Osteoblast (primary cell): ENCODE measurements around the gene C5orf15. TPM values are rescaled to one million over a fixed set of nuclear protein-coding genes. Genes with fewer than 3 reads are reported as not detected.
"Not testable (repeated sequence)": the region's sequence is repeated elsewhere in the genome, so short reads cannot be mapped to it uniquely, and the experiment has no call there.

Experiments
- DNase-seq: peaks from one replicate; pipeline ENCODE4 v3.0.0; 2011; ENCODE audit warnings: low spot score, mixed read lengths; ENCODE audit not compliant: insufficient read length; ENCODE audit errors: missing footprints
- H2AFZ ChIP-seq: 2 replicates; pipeline ENCODE4 v1.6.0; 2011; ENCODE audit warnings: mild to moderate bottlenecking, low read length
- H3K27ac ChIP-seq: 2 replicates; pipeline ENCODE4 v1.5.1; 2011; ENCODE audit warnings: mild to moderate bottlenecking, low read depth, low read length, moderate library complexity
- H3K27me3 ChIP-seq: 2 replicates; pipeline ENCODE4 v1.6.0; 2012; ENCODE audit warnings: mild to moderate bottlenecking, control low read depth, inconsistent platforms, low read length, moderate library complexity; ENCODE audit not compliant: insufficient read depth
- H3K36me3 ChIP-seq: 2 replicates; pipeline ENCODE4 v1.5.1; 2011; ENCODE audit warnings: mild to moderate bottlenecking, low read length, control low read depth, moderate library complexity; ENCODE audit not compliant: insufficient read depth
- H3K4me1 ChIP-seq: 2 replicates; pipeline ENCODE4 v1.5.1; 2011; ENCODE audit warnings: mild to moderate bottlenecking, low read length, control low read depth, moderate library complexity; ENCODE audit not compliant: insufficient read depth
- H3K4me2 ChIP-seq: 2 replicates; pipeline ENCODE4 v1.6.0; 2011; ENCODE audit warnings: mild to moderate bottlenecking, low read length; ENCODE audit not compliant: insufficient read depth
- H3K4me3 ChIP-seq: fragments of 200-600 bp; sonication (generic); 3 replicates; pipeline ENCODE4 v1.5.1; 2012; ENCODE audit warnings: mild to moderate bottlenecking, low read length, inconsistent platforms; ENCODE audit not compliant: insufficient read depth
- H3K79me2 ChIP-seq: 2 replicates; pipeline ENCODE4 v1.6.0; 2012; ENCODE audit warnings: mild to moderate bottlenecking, low read length, control low read depth, inconsistent platforms; ENCODE audit not compliant: insufficient read depth
- H3K9me3 ChIP-seq: 2 replicates; pipeline ENCODE4 v1.5.1; 2011; ENCODE audit warnings: low read depth, low read length, control low read depth
- H4K20me1 ChIP-seq: 2 replicates; pipeline ENCODE4 v1.6.0; 2012; ENCODE audit warnings: mild to moderate bottlenecking, low read length, control low read depth; ENCODE audit not compliant: insufficient read depth
- CTCF ChIP-seq: IDR thresholded peaks from 2 replicates; pipeline ENCODE4 v1.5.1; 2011; ENCODE audit warnings: mild to moderate bottlenecking, low read depth, low read length, moderate library complexity; ENCODE audit errors: extremely low read depth
- total RNA-seq: library from RNA; depleted of rRNA; stranded (reverse); fragments of >200 nt; gene quantifications from 2 replicates; pipeline ENCODE4 v1.2.3, GENCODE V29; 2012

The C5orf15 gene
- total RNA-seq, 1 donor: 68.4 TPM

- Histone ChIP-seq H3K4me1 (no peaks in the 10 kb centered on the region), H3K36me3 (no peaks in the 10 kb centered on the region), H3K79me2 (no peaks in the 10 kb centered on the region), H3K4me3 (no peak overlapping the region), H3K27me3 (no peaks in the 10 kb centered on the region), H3K4me2 (no peak overlapping the region), H4K20me1 (no peaks in the 10 kb centered on the region), H3K9me3 (no peaks in the 10 kb centered on the region), H2AFZ (no peak overlapping the region), H3K27ac (no peak overlapping the region)
- DNase-seq: no peak
- no peak for TF ChIP-seq CTCF
These were observed 30.2 kb downstream of the C5orf15 start for GRCh38 chr5:133938039-133938821.

- not testable (repeated sequence) for H3K79me2 ChIP-seq, H3K4me2 ChIP-seq
These were observed 30.8 kb downstream of the C5orf15 start for GRCh38 chr5:133937628-133938027.

GRCh38 chr5:133936651-133937015 lies 31.8 kb downstream of the C5orf15 start:
- TF ChIP-seq CTCF: no peak
- no peak overlapping the region for H3K4me3 ChIP-seq
- DNase-seq: no peak

More at GRCh38 chr5:133937628-133938027, 30.8 kb downstream of the C5orf15 start:
- H3K27me3 ChIP-seq, H3K27ac ChIP-seq, H2AFZ ChIP-seq, H3K9me3 ChIP-seq, H3K36me3 ChIP-seq, DNase-seq, H3K4me1 ChIP-seq, H4K20me1 ChIP-seq, H3K4me3 ChIP-seq: not testable (repeated sequence)

GRCh38 chr5:133935991-133936650 lies 32.3 kb downstream of the C5orf15 start:
- not testable (repeated sequence) for H3K4me1 ChIP-seq, H2AFZ ChIP-seq, H3K79me2 ChIP-seq, H3K9me3 ChIP-seq, H3K4me3 ChIP-seq, H3K36me3 ChIP-seq, H4K20me1 ChIP-seq, H3K27me3 ChIP-seq, H3K27ac ChIP-seq, H3K4me2 ChIP-seq, DNase-seq

More at GRCh38 chr5:133936651-133937015, 31.8 kb downstream of the C5orf15 start:
- H3K9me3 ChIP-seq: no peaks in the 10 kb centered on the region
- H3K79me2 ChIP-seq: no peaks in the 10 kb centered on the region
- H3K4me1 ChIP-seq: no peaks in the 10 kb centered on the region
- no peak overlapping the region for H2AFZ ChIP-seq
- no peaks in the 10 kb centered on the region for H3K36me3 ChIP-seq
- H3K27ac ChIP-seq: no peak overlapping the region
- no peak overlapping the region for H3K4me2 ChIP-seq
- H3K27me3 ChIP-seq: no peaks in the 10 kb centered on the region
- H4K20me1 ChIP-seq: no peaks in the 10 kb centered on the region

- no peaks in the 10 kb centered on the region for H3K79me2 ChIP-seq
- H3K36me3 ChIP-seq: no peaks in the 10 kb centered on the region
- H3K27ac ChIP-seq: no peak overlapping the region
- TF ChIP-seq CTCF: no peak
- H3K4me1 ChIP-seq: peaks cover 3% of the 10 kb centered on the region
- no peaks in the 10 kb centered on the region for H3K27me3 ChIP-seq
- H2AFZ ChIP-seq: no peak overlapping the region
- H3K4me2 ChIP-seq: no peak overlapping the region
- H4K20me1 ChIP-seq: no peaks in the 10 kb centered on the region
- H3K4me3 ChIP-seq: no peak overlapping the region
- no peaks in the 10 kb centered on the region for H3K9me3 ChIP-seq
- no peak for DNase-seq
These were observed 32.8 kb downstream of the C5orf15 start for GRCh38 chr5:133935667-133935940.
